ENCODE data around the gene RFX8. TPM values are rescaled to one million over a fixed set of nuclear protein-coding genes. Genes with fewer than 3 reads are reported as not detected.

RFX8 gene
- total RNA-seq, 1 donor from 2014 or later, result 0.65 TPM

GRCh38 chr2:101477556-101477955, 2.6 kb upstream of the RFX8 start:
- H3K27me3 Mint-ChIP-seq (ENCODE audit: low read depth), result peaks cover 7% of the 10 kb centered on the region
- no peaks in the 10 kb centered on the region for H3K9me3 Mint-ChIP-seq
- H3K36me3 Mint-ChIP-seq, result no peaks in the 10 kb centered on the region
- no peak for DNase-seq (ENCODE audit: low spot score in 2 of 2, unreplicated experiment in 2 of 2)
- no peak overlapping the region for H3K27ac Mint-ChIP-seq
- no peak for TF ChIP-seq CTCF (IDR thresholded peaks at IDR 0.05; ENCODE audit: unreplicated experiment)
- H3K4me1 Mint-ChIP-seq, result peaks cover 29% of the 10 kb centered on the region
- no peak overlapping the region for H3K4me3 Mint-ChIP-seq

GRCh38 chr2:101476605-101477208, 1.8 kb upstream of the RFX8 start:
- no peaks in the 10 kb centered on the region for H3K9me3 Mint-ChIP-seq
- peaks cover 7% of the 10 kb centered on the region for H3K27me3 Mint-ChIP-seq (ENCODE audit: low read depth)
- peaks cover 29% of the 10 kb centered on the region for H3K4me1 Mint-ChIP-seq
- H3K4me3 Mint-ChIP-seq, result no peak overlapping the region
- no peak for TF ChIP-seq CTCF (IDR thresholded peaks at IDR 0.05; ENCODE audit: unreplicated experiment)
- H3K36me3 Mint-ChIP-seq, result no peaks in the 10 kb centered on the region
- H3K27ac Mint-ChIP-seq, result no peak overlapping the region
- DNase-seq (ENCODE audit: low spot score in 2 of 2, unreplicated experiment in 2 of 2), result no peak

GRCh38 chr2:101473911-101474701, 806 bp downstream of the RFX8 start:
- peak overlapping the region; percentile 74 for H3K4me3 Mint-ChIP-seq
- H3K27me3 Mint-ChIP-seq (ENCODE audit: low read depth), result peaks cover 7% of the 10 kb centered on the region
- no peaks in the 10 kb centered on the region for H3K9me3 Mint-ChIP-seq
- peak; percentile 33 to 52 for DNase-seq (ENCODE audit: low spot score in 2 of 2, unreplicated experiment in 2 of 2)
- no peak for TF ChIP-seq CTCF (IDR thresholded peaks at IDR 0.05; ENCODE audit: unreplicated experiment)
- H3K27ac Mint-ChIP-seq, result peak overlapping the region; percentile 79
- no peaks in the 10 kb centered on the region for H3K36me3 Mint-ChIP-seq
- peaks cover 23% of the 10 kb centered on the region for H3K4me1 Mint-ChIP-seq

GRCh38 chr2:101473591-101473910, 1.4 kb downstream of the RFX8 start:
- Mint-ChIP-seq H3K4me1 (peaks cover 17% of the 10 kb centered on the region), H3K27me3 (ENCODE audit: low read depth) (peaks cover 7% of the 10 kb centered on the region), H3K36me3 (no peaks in the 10 kb centered on the region), H3K4me3 (peak overlapping the region; percentile 74), H3K27ac (peak overlapping the region; percentile 79), H3K9me3 (no peaks in the 10 kb centered on the region)
- no peak for DNase-seq (ENCODE audit: low spot score in 2 of 2, unreplicated experiment in 2 of 2)
- no peak for TF ChIP-seq CTCF (IDR thresholded peaks at IDR 0.05; ENCODE audit: unreplicated experiment)

- no peak for DNase-seq (ENCODE audit: low spot score in 2 of 2, unreplicated experiment in 2 of 2)
- Mint-ChIP-seq H3K4me1 (peaks cover 8% of the 10 kb centered on the region), H3K27me3 (ENCODE audit: low read depth) (peaks cover 3% of the 10 kb centered on the region)
These were observed 5.0 kb downstream of the RFX8 start for GRCh38 chr2:101469863-101470262.

More at GRCh38 chr2:101469863-101470262, 5.0 kb downstream of the RFX8 start:
- Mint-ChIP-seq H3K27ac (no peak overlapping the region), H3K9me3 (no peaks in the 10 kb centered on the region), H3K4me3 (no peak overlapping the region), H3K36me3 (no peaks in the 10 kb centered on the region)
- no peak for TF ChIP-seq CTCF (IDR thresholded peaks at IDR 0.05; ENCODE audit: unreplicated experiment)

Measured in mesothelial cell of epicardium (in vitro differentiated cells).